HUDEP-2 (cell line): ENCODE data around the gene FIBCD1.
A peak's percentile ranks its signal among the peaks of the same experiment; 100 is the strongest.

ENCODE experiments used
- DNase-seq, 76 experiments: peaks; one replicate each; lab custom pipeline; 2025; ENCODE audit not compliant: unreplicated experiment in 76 of 76; lab: John Stamatoyannopoulos, UW

FIBCD1 gene

GRCh38 chr9:130937146-130938076 is 1.6 kb downstream of the FIBCD1 start:
- DNase-seq = no peak

GRCh38 chr9:130936285-130937117 is 2.5 kb downstream of the FIBCD1 start:
- DNase-seq = peak in 2 of 76 experiments; percentile 4 to 5

GRCh38 chr9:130935648-130936271 is 3.3 kb downstream of the FIBCD1 start:
- DNase-seq = no peak

GRCh38 chr9:130934702-130935647 is 4.1 kb downstream of the FIBCD1 start:
- DNase-seq = no peak

- DNase-seq = no peak
Measured at GRCh38 chr9:130934246-130934645, 4.8 kb downstream of the FIBCD1 start.

GRCh38 chr9:130933114-130934046 is 5.7 kb downstream of the FIBCD1 start:
- no peak for DNase-seq

- peak in 1 of 76 experiments; percentile 4 for DNase-seq
Measured at GRCh38 chr9:130932255-130933079, 6.6 kb downstream of the FIBCD1 start.

GRCh38 chr9:130931508-130932254 is 7.4 kb downstream of the FIBCD1 start:
- DNase-seq = no peak

- DNase-seq = no peak
Measured at GRCh38 chr9:130930804-130931349, 8.2 kb downstream of the FIBCD1 start.

- DNase-seq = no peak
Measured at GRCh38 chr9:130930132-130930803, 8.8 kb downstream of the FIBCD1 start.

- no peak for DNase-seq
Measured at GRCh38 chr9:130929571-130930038, 9.4 kb downstream of the FIBCD1 start.

- DNase-seq = no peak
Measured at GRCh38 chr9:130927995-130928900, 10.8 kb downstream of the FIBCD1 start.

- no peak for DNase-seq
Measured at GRCh38 chr9:130927338-130927737, 11.7 kb downstream of the FIBCD1 start.

GRCh38 chr9:130925050-130925678 is 13.9 kb downstream of the FIBCD1 start:
- DNase-seq = no peak

- no peak for DNase-seq
Measured at GRCh38 chr9:130924448-130924788, 14.6 kb downstream of the FIBCD1 start.
